ENCODE results near the gene CARD9.

The CARD9 gene

DNA sequence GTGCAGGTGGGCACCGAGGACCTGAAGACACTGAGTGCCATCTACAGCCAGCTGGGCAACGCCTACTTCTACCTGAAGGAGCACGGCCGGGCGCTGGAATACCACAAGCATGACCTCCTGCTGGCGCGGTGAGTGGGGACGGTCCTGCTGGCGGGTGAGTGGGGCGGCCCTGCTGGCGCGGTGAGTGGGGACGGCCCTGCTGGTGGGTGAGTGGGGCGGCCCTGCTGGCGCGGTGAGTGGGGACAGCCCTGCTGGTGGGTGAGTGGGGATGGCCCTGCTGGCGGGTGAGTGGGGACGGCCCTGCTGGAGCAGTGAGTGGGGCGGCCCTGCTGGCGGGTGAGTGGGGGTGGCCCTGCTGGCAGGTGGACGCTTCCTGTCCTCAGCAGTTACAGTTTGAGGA, 38.9 kb downstream of the CARD9 start:
- Histone ChIP-seq H3K4me3 (ENCODE audit: low read length) (no peak overlapping the region), H3K36me3 (ENCODE audit: control insufficient read depth, insufficient read depth, low read length) (peaks cover 2% of the 10 kb centered on the region; the same call in 1 of the 2 replicates), H3K27ac (ENCODE audit: low read length) (no peak overlapping the region), H3K9me3 (ENCODE audit: control insufficient read depth, insufficient read depth, low read length) (no peaks in the 10 kb centered on the region), H3K27me3 (ENCODE audit: control insufficient read depth, insufficient read depth, low read length) (no peaks in the 10 kb centered on the region), H3K4me1 (ENCODE audit: control insufficient read depth, insufficient read depth, low read length) (no peaks in the 10 kb centered on the region; the same call in 1 of the 2 replicates)
- no peak for DNase-seq (ENCODE audit: low read depth, low spot score)
- WGBS (ENCODE audit: insufficient coverage, insufficient read length): no CpG with 5 or more reads among the region's 21 CpGs

DNA sequence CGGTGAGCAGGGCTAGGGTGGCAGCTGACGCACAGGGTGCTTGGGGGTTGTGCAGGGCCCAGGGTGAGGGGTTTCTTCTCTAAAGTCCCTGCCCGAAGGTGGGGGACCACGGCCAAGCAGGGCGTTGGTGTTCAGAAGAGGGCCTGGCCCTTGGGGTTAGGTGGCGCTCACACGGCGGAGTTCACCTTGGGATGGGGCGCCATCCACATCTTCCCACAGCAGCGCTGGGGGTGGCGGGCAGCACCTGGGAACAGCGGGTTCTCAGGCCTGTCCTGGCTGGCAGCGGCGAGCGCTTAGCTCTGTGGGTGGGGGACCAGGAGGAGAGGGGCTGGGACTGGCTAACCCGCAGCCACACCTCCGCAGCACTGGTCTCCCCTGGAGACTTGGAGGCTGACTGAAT, 40.0 kb downstream of the CARD9 start:
- WGBS (ENCODE audit: insufficient coverage, insufficient read length): no CpG with 5 or more reads among the region's 17 CpGs
- no peaks in the 10 kb centered on the region for H3K9me3 ChIP-seq (ENCODE audit: control insufficient read depth, insufficient read depth, low read length)
- no peaks in the 10 kb centered on the region; the same call in 1 of the 2 replicates for H3K4me1 ChIP-seq (ENCODE audit: control insufficient read depth, insufficient read depth, low read length)

DNA sequence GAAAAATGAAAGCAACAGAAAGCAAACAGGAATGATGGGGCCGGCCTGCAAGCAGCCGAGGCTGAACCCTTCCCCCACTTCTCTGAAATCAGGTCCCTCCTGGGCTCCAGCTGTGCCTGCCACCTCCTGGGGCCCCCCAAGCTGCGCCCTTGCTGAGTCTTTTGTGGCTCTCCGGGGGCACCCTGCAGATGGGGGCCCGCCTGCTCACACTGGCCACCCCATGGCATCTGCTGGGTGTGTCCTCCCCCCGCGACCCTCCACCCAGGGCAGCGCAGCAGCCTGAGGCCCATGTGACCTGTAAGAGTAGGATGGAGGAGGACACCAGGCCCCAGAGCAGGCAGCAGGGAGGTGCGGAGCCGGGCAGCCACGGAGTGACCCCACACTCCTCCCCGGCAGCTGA, 40.4 kb downstream of the CARD9 start:
- H3K4me3 ChIP-seq (ENCODE audit: low read length): no peak overlapping the region
- no peaks in the 10 kb centered on the region; the same call in none of the 2 replicates for H3K4me1 ChIP-seq (ENCODE audit: control insufficient read depth, insufficient read depth, low read length)
- H3K36me3 ChIP-seq (ENCODE audit: control insufficient read depth, insufficient read depth, low read length): peaks cover 2% of the 10 kb centered on the region; the same call in 1 of the 2 replicates
- WGBS (ENCODE audit: insufficient coverage, insufficient read length): no CpG with 5 or more reads among the region's 12 CpGs
- DNase-seq (ENCODE audit: low read depth, low spot score): no peak
- no peaks in the 10 kb centered on the region for H3K27me3 ChIP-seq (ENCODE audit: control insufficient read depth, insufficient read depth, low read length)
- H3K9me3 ChIP-seq (ENCODE audit: control insufficient read depth, insufficient read depth, low read length): no peaks in the 10 kb centered on the region
- no peak overlapping the region for H3K27ac ChIP-seq (ENCODE audit: low read length)

More for the DNA sequence above, 40.0 kb downstream of the CARD9 start:
- Histone ChIP-seq H3K27ac (ENCODE audit: low read length) (no peak overlapping the region), H3K27me3 (ENCODE audit: control insufficient read depth, insufficient read depth, low read length) (no peaks in the 10 kb centered on the region), H3K4me3 (ENCODE audit: low read length) (no peak overlapping the region), H3K36me3 (ENCODE audit: control insufficient read depth, insufficient read depth, low read length) (peaks cover 2% of the 10 kb centered on the region; the same call in 1 of the 2 replicates)
- DNase-seq (ENCODE audit: low read depth, low spot score): no peak

DNA sequence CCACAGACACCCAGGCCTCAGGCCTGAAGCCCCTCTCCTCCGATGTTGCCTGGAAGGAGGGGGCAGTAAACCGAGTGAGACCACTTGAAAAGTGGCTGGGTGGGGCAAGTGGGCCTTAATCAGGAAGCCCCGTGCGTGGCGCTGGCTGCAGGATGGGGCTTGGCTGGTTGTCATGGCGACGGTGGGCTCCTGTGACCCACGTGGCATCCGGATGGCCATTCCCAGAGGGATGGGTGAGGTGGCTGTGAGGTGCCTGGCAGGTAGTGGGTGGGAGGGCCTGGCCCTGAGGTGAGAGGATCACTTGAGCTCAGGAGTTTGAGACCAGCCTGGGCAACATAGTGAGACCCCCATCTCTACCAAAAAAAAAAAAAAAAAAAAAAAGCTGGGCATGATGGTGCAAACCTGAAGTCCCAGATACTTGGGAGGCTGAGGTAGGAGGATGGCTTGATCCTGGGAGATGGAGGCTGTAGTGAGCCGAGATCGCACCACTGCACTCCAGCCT, 40.9 kb downstream of the CARD9 start:
- no peak overlapping the region for H3K4me3 ChIP-seq (ENCODE audit: low read length)
- H3K27me3 ChIP-seq (ENCODE audit: control insufficient read depth, insufficient read depth, low read length): no peaks in the 10 kb centered on the region
- peaks cover 2% of the 10 kb centered on the region; the same call in 1 of the 2 replicates for H3K36me3 ChIP-seq (ENCODE audit: control insufficient read depth, insufficient read depth, low read length)
- no CpG with 5 or more reads among the region's 11 CpGs for WGBS (ENCODE audit: insufficient coverage, insufficient read length)
- H3K27ac ChIP-seq (ENCODE audit: low read length): no peak overlapping the region
- DNase-seq (ENCODE audit: low read depth, low spot score): no peak
- no peaks in the 10 kb centered on the region for H3K9me3 ChIP-seq (ENCODE audit: control insufficient read depth, insufficient read depth, low read length)
- H3K4me1 ChIP-seq (ENCODE audit: control insufficient read depth, insufficient read depth, low read length): peaks cover 1% of the 10 kb centered on the region

DNA sequence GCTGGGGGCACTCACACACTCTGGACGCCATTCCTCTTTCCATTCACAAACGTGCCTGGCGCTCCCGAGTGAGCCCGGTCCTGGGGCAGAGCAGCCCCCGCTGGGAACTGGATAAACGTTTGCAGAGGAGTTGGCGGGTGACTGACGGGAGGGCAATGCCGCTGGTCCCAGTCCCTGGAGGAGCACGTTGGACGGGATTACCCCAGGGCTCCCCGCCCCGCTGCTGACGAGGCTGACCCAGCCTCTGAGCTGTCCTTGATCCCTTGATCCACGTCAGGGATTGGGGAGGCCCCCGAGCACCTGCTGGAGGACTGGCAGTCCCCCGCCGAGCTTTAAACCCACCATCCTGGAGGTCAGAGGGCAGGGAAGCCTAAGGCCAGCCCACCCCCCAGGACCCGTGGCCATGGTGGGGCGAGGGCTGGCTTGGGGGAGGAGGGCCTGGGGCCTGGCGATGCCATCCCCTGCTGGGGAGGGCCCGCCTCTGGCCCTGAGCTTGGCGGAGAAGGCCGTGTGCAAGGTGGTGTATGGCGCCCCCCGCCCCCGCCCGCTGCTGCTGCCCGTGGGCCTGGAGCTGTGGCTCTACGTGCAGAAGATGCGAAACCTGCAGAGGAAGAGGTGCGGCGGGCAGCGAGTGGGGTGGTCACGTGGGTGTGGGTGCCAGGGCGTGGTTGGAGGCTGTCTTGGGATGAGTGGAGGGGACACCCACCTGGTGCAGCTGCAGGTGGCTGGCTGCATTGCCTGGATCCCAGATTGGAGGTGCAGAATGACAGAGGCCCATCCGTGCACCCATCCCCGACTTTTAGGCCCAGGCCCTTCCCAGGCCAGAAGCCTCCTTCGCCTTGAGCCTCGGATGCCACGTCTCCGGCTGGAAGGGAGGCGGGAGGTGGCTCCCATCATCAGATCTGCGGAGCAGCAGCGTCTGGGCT, 41.6 kb downstream of the CARD9 start:
- Histone ChIP-seq H3K27ac (ENCODE audit: low read length) (no peak overlapping the region), H3K9me3 (ENCODE audit: control insufficient read depth, insufficient read depth, low read length) (no peaks in the 10 kb centered on the region), H3K27me3 (ENCODE audit: control insufficient read depth, insufficient read depth, low read length) (no peaks in the 10 kb centered on the region), H3K4me1 (ENCODE audit: control insufficient read depth, insufficient read depth, low read length) (peaks cover 3% of the 10 kb centered on the region), H3K36me3 (ENCODE audit: control insufficient read depth, insufficient read depth, low read length) (no peaks in the 10 kb centered on the region; the same call in 1 of the 2 replicates), H3K4me3 (ENCODE audit: low read length) (no peak overlapping the region)
- no peak for DNase-seq (ENCODE audit: low read depth, low spot score)
- no CpG with 5 or more reads among the region's 46 CpGs for WGBS (ENCODE audit: insufficient coverage, insufficient read length)

DNA sequence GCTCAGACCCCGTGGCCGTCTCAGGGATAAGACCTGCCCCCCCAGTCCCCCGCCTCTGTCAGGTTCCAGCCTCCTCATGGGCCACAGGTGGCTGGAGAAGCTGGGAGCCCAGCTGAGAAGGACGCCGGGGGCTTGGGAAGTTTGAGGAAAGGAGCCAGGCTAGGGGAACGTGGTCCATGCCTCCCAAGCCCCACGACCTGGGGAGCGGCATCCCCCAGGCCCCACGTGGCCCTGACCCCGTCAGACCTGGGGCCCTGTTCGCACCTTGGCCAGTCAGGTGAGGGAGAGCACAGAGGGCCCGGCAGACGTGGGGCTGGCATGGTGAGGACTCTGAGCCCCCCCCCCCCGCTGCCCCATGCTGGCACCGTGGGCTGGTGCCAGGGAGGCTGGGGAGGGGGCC, 42.4 kb downstream of the CARD9 start:
- Histone ChIP-seq H3K27me3 (ENCODE audit: control insufficient read depth, insufficient read depth, low read length) (no peaks in the 10 kb centered on the region), H3K36me3 (ENCODE audit: control insufficient read depth, insufficient read depth, low read length) (no peaks in the 10 kb centered on the region; the same call in 1 of the 2 replicates), H3K4me1 (ENCODE audit: control insufficient read depth, insufficient read depth, low read length) (peaks cover 9% of the 10 kb centered on the region), H3K27ac (ENCODE audit: low read length) (no peak overlapping the region), H3K4me3 (ENCODE audit: low read length) (no peak overlapping the region), H3K9me3 (ENCODE audit: control insufficient read depth, insufficient read depth, low read length) (no peaks in the 10 kb centered on the region)
- DNase-seq (ENCODE audit: low read depth, low spot score): no peak
- WGBS (ENCODE audit: insufficient coverage, insufficient read length): no CpG with 5 or more reads among the region's 15 CpGs

DNA sequence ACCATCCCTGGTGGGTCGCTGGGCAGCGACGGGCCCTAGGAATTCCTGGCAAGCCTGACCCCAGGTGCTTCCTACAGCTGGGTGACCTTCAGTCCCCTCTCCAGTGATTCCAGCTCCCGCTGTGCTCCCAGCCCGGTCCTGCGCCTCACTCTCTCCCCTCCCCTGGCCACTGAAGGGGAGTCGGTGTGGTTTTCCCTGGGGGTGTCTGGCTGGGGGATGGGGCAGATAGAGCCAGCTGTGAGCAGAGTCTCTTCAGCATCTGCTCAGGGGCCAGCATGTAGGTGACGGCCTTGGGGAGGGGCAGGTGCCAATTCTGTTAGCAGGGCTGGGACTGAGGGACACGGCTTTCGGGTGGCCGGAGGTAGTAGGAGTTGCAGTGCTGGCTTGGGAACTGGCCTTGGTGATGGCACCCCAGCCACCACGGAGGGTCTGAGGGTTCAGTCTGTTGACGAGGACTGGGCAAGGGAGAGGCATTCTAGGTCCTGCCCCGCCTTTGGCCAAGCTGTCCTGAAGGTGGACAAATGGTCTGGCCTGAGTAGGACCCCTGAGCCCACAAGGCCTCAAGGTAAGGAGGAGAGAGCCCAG, 43.0 kb downstream of the CARD9 start:
- Histone ChIP-seq H3K27ac (ENCODE audit: low read length) (no peak overlapping the region), H3K4me3 (ENCODE audit: low read length) (no peak overlapping the region), H3K4me1 (ENCODE audit: control insufficient read depth, insufficient read depth, low read length) (peaks cover 9% of the 10 kb centered on the region), H3K36me3 (ENCODE audit: control insufficient read depth, insufficient read depth, low read length) (no peaks in the 10 kb centered on the region; the same call in 1 of the 2 replicates), H3K27me3 (ENCODE audit: control insufficient read depth, insufficient read depth, low read length) (no peaks in the 10 kb centered on the region), H3K9me3 (ENCODE audit: control insufficient read depth, insufficient read depth, low read length) (no peaks in the 10 kb centered on the region)
- no peak for DNase-seq (ENCODE audit: low read depth, low spot score)
- no CpG with 5 or more reads among the region's 14 CpGs for WGBS (ENCODE audit: insufficient coverage, insufficient read length)

DNA sequence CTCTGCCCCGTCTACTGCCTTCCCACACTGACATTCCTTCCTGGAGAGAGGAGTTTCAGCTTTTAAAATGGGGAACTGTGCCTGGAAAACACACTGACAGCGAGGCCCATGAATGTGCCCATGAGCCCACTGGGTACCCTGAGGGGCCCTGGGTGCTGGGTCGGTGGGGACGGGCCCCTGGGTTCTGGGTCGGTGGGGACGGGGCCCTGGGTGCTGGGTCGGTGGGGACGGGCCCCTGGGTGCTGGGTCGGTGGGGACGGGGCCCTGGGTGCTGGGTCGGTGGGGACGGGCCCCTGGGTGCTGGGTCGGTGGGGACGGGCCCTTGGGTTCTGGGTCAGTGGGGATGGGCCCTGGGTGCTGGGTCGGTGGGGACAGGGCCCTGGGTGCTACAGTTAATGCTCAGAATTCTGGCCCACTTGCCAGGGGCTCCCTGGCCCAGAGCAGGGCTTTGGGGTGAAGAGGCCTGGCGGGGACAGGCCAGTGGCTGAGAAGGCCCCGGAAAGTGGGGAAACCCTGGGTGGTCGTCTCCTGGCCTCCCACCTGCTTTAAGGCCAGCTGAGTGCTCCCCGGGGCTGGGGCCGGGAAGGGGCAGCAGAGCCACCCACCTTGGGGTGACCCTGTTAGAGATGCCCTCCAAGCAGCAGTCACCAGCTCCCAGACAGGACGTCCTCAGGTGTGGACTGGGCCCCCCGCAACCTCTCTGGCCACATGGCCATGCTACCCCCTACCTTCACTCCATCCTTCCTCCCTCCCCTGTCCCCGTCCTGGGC, 43.6 kb downstream of the CARD9 start:
- Histone ChIP-seq H3K9me3 (ENCODE audit: control insufficient read depth, insufficient read depth, low read length) (no peaks in the 10 kb centered on the region), H3K4me3 (ENCODE audit: low read length) (no peak overlapping the region), H3K4me1 (ENCODE audit: control insufficient read depth, insufficient read depth, low read length) (peaks cover 9% of the 10 kb centered on the region), H3K36me3 (ENCODE audit: control insufficient read depth, insufficient read depth, low read length) (no peaks in the 10 kb centered on the region; the same call in 1 of the 2 replicates), H3K27ac (ENCODE audit: low read length) (no peak overlapping the region), H3K27me3 (ENCODE audit: control insufficient read depth, insufficient read depth, low read length) (no peaks in the 10 kb centered on the region)
- no CpG with 5 or more reads among the region's 23 CpGs for WGBS (ENCODE audit: insufficient coverage, insufficient read length)
- no peak for DNase-seq (ENCODE audit: low read depth, low spot score)

DNA sequence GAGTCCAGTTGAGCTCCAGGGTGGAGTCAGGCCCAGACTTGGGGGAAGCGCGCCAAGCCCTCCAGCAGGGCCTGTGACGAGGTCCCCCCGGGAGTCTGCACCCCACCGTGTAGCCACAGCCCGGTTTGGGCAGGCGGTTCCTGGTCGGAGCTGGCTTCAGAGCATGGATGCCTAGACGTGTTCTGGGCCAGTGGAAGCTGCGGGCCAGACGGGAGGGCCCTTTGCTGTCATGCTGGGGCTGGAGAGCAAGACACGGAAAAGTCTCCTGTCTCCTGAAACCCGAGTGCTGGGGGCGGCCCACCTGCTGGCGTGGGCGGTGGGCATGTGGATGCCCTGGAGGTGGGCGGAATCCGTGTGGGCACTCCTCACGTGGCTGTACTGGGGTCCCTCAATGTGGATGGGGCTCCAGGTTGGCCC, 44.2 kb downstream of the CARD9 start:
- peaks cover 9% of the 10 kb centered on the region for H3K4me1 ChIP-seq (ENCODE audit: control insufficient read depth, insufficient read depth, low read length)
- no peak overlapping the region for H3K4me3 ChIP-seq (ENCODE audit: low read length)
- H3K27ac ChIP-seq (ENCODE audit: low read length): no peak overlapping the region
- no CpG with 5 or more reads among the region's 19 CpGs for WGBS (ENCODE audit: insufficient coverage, insufficient read length)
- H3K9me3 ChIP-seq (ENCODE audit: control insufficient read depth, insufficient read depth, low read length): no peaks in the 10 kb centered on the region
- H3K27me3 ChIP-seq (ENCODE audit: control insufficient read depth, insufficient read depth, low read length): no peaks in the 10 kb centered on the region
- no peak for DNase-seq (ENCODE audit: low read depth, low spot score)
- no peaks in the 10 kb centered on the region; the same call in 1 of the 2 replicates for H3K36me3 ChIP-seq (ENCODE audit: control insufficient read depth, insufficient read depth, low read length)

DNA sequence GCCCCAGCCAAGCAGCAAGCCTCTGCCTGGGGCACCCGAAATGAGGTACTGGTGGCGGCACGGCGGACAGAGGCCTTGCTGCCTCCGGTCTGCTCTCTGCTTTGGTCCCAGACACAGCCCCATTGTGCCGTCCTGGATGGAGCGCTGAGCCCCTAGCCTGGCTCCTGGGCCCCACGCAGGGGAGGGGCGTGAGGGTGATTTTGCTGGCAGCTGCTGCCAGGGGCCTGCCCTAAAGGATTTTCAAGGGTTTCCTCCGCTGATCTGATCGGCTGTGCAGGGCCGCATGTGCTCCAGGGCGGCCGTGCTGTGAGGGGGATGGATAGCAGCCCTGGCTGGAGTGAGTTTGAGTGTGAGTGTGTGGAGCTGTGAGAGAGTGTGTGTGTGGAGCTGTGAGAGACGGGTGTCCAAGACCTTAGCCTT, 44.8 kb downstream of the CARD9 start:
- Histone ChIP-seq H3K27me3 (ENCODE audit: control insufficient read depth, insufficient read depth, low read length) (no peaks in the 10 kb centered on the region), H3K4me3 (ENCODE audit: low read length) (no peak overlapping the region), H3K4me1 (ENCODE audit: control insufficient read depth, insufficient read depth, low read length) (peaks cover 9% of the 10 kb centered on the region)

More for the DNA sequence above, 44.8 kb downstream of the CARD9 start:
- WGBS (ENCODE audit: insufficient coverage, insufficient read length): no CpG with 5 or more reads among the region's 15 CpGs
- H3K9me3 ChIP-seq (ENCODE audit: control insufficient read depth, insufficient read depth, low read length): no peaks in the 10 kb centered on the region
- no peak overlapping the region for H3K27ac ChIP-seq (ENCODE audit: low read length)
- no peak for DNase-seq (ENCODE audit: low read depth, low spot score)
- no peaks in the 10 kb centered on the region for H3K36me3 ChIP-seq (ENCODE audit: control insufficient read depth, insufficient read depth, low read length)
